Measurements from ENCODE around the gene TNS1. TPM values are rescaled to one million over a fixed set of nuclear protein-coding genes. Genes with fewer than 3 reads are reported as not detected.

TNS1 gene
- total RNA-seq, 1 donor from 2014 or later: 449 TPM

DNA sequence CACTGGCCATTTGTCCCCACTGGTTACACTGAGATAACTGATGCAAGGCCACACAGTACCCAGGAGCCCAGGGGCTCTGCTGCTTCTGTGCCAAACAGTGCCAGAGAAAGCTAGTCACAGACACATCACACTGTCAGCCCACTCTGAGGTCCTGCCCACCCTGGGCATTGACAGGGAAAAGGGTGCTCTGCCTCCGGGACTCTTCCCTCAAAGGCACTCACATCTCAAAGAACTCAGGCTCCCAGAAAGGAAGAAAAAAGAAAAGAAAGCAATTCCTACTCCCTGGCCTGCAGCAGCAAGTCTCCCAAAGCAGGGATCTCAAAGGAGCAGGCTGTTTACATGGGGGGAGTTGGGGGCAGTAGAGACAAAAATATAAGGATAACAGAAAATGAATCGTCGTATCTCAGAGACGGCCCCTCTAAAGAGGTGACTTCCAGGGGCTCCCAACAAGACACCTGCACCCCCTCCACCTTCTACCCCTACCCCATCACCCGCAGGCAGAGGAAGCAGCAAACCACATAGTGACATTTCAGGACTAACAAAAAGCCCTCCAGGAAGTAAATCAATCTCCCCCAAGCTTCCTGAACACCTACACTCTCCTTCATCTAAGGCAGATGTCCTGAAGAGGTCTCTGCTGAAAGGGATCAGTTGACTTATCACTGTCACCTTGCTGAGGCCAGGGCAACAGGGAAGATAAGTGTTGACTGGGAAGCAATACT, 247.6 kb downstream of the TNS1 start:
- no peak for DNase-seq (ENCODE audit: low spot score)

DNA sequence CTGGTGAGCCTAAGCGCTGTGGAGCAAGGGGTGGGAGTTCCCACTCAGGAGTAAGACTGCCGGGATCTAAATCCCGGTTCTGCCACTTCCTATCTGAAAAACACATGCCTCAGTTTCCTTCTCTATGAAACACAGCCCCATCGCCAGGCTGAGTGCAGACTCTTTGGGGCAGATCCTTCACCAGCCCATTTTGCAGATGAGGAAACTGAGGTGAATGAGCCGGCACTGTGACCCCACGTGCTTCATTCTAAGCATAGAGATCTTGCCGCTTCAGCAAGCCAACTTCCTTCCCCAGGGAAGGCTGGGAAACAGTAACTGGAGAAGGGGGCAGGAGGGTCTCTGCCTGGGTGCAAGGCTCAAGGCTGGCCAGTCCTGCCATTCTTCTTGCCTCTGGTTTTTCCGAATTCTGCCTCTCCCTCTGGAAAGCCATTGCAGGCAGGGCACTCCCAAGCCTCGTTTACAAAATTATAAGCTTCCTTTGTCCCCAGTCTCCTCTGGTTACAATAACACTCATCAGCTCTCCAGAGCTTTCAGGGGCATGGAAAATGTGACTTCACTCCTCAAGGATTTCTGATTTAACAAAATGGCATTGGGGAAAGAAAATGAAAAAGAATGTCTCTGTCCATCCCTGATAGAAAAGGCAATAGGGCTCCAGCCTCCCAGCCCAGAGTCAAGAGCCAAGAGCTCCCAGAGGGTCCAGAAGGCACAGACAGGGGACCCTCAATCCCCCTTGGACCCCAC, 249.2 kb downstream of the TNS1 start:
- DNase-seq (ENCODE audit: low spot score): no peak

DNA sequence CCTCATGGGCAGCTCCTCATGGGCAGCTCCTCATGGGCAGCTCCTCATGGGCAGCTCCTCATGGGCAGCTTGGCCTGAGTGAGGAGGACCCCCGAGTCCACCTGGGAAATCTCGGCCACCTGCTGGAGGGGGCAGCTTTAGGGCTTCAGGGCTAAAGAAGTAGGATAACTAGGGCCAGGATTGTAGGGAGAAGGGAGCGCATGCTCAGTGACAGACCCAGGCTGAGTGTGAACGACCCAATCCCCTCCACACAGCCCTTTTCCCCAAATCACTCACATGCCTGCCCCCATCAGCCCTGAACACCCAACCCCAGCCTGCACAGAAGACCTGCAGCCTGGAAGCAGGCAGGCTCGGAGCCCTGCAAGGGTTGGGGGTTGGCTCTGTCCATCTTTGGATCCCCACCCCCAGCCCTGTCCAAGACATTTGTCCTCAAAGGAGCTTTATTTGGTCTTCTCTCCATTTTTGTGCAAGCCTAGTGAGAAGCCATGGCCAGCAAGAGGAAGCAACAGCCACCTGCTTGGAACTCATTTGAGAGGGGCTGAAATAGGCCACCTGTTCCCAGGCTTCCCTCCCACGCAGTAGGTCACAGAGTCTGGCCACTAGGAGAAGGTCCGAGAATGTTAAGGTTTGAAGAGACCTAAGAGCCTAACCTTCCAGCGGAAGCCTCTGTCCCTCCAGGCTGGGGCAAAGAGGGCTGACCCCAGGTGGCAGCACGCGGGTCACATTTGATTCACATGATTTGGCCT, 249.9 kb downstream of the TNS1 start:
- DNase-seq (ENCODE audit: low spot score): no peak

DNA sequence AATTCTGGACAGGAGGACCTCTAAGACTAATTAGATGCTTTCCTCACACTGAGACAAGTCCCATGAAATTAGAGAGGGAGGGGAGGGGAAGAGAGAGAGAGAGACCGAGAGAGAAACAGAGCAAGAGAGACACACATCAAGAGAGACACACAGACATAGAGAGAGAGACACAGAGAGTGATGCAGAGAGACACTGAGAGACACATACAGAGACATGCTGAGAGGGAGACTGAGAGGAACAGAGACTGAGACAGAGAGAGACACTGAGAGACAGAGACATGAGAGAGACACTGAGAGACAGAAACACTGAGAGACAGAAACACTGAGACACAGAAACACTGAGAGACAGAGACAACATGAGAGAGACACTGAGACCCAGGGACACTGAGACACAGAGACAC, 250.8 kb downstream of the TNS1 start:
- no peak for DNase-seq (ENCODE audit: low spot score)

DNA sequence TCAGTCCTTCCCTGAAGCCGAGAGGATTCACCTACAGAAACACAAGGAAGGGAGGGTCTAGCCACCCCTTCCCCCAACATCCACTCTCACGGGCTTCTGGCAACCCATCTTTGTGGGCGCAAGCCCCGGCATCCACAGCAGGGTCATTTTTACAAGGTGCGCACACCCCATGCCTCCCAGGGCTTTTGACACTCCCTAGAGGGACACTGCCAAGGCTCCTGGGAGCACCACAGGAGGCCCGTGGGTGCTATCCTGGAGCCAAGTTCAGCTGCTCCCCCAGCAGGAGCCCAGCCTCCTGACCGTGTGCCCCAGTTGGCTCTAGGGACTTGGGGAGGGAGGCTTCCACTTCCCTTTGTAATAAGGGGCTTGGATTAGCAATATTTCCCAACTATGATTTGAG, 251.6 kb downstream of the TNS1 start:
- no peak for DNase-seq (ENCODE audit: low spot score)

Small RNA genes within 50 kb of the gene (microRNA-seq; reads per million reads assigned to microRNA genes)
- gene MIR6809 (ENCODE audit: borderline number of aligned reads): not detected

Other genes with a start within 250 kb of the TNS1 start
- 0.42 TPM for gene RUFY4, start 66.3 kb upstream of the TNS1 start, total RNA-seq
- 9.9 TPM for gene CXCR2, start 123.0 kb upstream of the TNS1 start, total RNA-seq
- 7.2 TPM for gene CXCR1, start 164.0 kb upstream of the TNS1 start, total RNA-seq
- gene ARPC2, start 214.2 kb upstream of the TNS1 start, total RNA-seq: 323 TPM

Measured in mesenteric fat pad (tissue), 1 donor.